Activated CD4-positive, alpha-beta T cell treated with anti-CD3 and anti-CD28 coated beads for 36 hours (primary cell): ENCODE results near the gene SNRNP27. TPM values are rescaled to one million over a fixed set of nuclear protein-coding genes. Genes with fewer than 3 reads are reported as not detected.
"Not testable (repeated sequence)": the region's sequence is repeated elsewhere in the genome, so short reads cannot be mapped to it uniquely, and the experiment has no call there.

Experiments used
- ATAC-seq: fragments of 200-7000 bp; cut with Tn5 transposase; one replicate; pipeline ENCODE4 v1.10.0; 2021; ENCODE audit warnings: mild to moderate bottlenecking, moderate library complexity
- CTCF ChIA-PET: fragments of 350-600 bp; sonication (Branson Sonifier 250); formaldehyde crosslinking; loops from one replicate; lab custom pipeline; 2021; ENCODE audit warnings: antibody characterized with exemption; lab: Charles Lee
- POLR2A ChIA-PET: fragments of 350-600 bp; sonication (Branson Sonifier 250); formaldehyde crosslinking; loops from one replicate; lab custom pipeline; 2021; ENCODE audit warnings: antibody characterized with exemption, inconsistent platforms; lab: Charles Lee
- DNase-seq: peaks from one replicate; pipeline ENCODE4 v3.0.0-alpha.2; 2020
- H3K27ac Mint-ChIP-seq: one replicate; pipeline ENCODE4 v1.8.0; 2021; ENCODE audit warnings: mixed read lengths
- H3K27me3 Mint-ChIP-seq: one replicate; pipeline ENCODE4 v1.8.0; 2021; ENCODE audit warnings: mixed read lengths
- H3K36me3 Mint-ChIP-seq: one replicate; pipeline ENCODE4 v1.8.0; 2021; ENCODE audit warnings: low read depth, mixed read lengths
- H3K4me1 Mint-ChIP-seq: one replicate; pipeline ENCODE4 v1.8.0; 2021; ENCODE audit warnings: mixed read lengths
- H3K4me3 Mint-ChIP-seq: one replicate; pipeline ENCODE4 v1.8.0; 2021; ENCODE audit warnings: mild to moderate bottlenecking, moderate library complexity, mixed read lengths
- H3K9me3 Mint-ChIP-seq: one replicate; pipeline ENCODE4 v1.8.0; 2021; ENCODE audit warnings: low read depth, mixed read lengths
- intact Hi-C, 2 experiments: fragments of 100-400 bp; cut with DNase I in 1 of 2; cut with micrococcal nuclease in 1 of 2; formaldehyde crosslinking; loops; one replicate each; pipeline versions ENCODE4 v1.14.2 to v1.15.1; 2022 to 2024; cut with DNase I, micrococcal nuclease
- total RNA-seq, 2 experiments: library from RNA; stranded (reverse); gene quantifications; one replicate each; pipeline ENCODE4 v1.2.3, GENCODE V29; 2021

SNRNP27 gene
- total RNA-seq, 2 experiments from 2014 or later, result 67.7 to 76.6 TPM

DNA sequence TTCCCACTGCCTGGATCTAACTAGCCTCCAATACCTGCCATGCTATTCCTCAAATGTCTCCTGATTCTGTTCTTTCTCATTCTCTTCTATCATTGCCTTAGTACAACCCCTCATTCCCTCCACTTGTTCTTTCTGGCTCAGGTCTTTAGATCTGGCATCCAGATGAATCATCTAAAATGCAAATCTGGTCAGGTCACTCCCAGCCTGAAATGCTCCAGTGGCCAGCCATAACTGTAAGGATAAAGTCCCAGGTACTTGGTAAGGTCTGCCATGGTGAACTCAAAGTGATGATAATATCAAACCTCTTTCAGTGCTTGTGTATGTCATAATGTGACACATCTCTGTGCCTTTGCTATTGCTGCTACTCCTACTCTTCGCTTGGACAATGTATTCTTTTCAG lies 2.9 kb upstream of the SNRNP27 start:
- POLR2A ChIA-PET, result no interaction called here

DNA sequence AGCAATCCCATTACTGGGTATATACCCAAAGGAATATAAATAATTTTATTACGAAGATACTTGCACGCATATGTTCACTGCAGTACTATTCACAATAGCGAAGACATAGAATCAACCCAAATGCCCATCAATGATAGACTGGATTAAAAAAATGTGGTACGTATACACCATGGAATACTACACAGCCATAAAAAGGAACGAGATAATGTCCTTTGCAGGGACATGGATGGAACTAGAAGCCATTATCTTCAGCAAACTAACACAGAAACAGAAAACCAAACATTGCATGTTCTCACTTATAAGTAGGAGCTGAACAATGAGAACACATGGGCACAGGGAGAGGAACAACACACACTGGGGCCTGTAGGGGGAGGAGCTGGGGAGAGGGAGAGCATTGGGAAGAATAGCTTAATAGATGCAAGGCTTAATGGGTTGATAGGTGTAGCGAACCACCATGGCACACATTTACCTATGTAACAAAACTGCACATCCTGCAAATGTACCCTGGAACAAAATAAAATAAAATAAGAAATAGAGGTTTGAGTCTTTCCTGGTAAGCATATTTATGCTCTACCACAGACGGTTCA lies 825 bp upstream of the SNRNP27 start:
- not testable (repeated sequence) for H3K27me3 Mint-ChIP-seq, H3K9me3 Mint-ChIP-seq, DNase-seq, ATAC-seq
- ChIA-PET CTCF (interaction anchor here (0.7 to 1.4 kb wide), 6 partner anchors 14 to 323 kb away, joined by 3 to 4 read pairs (median 3); no protein-coding TSS in a partner anchor), POLR2A (interaction anchor here (1.4 kb wide), 1 partner anchor 22 kb away, joined by 7 read pairs; the partner anchor contains the start of gene MXD1)
- intact Hi-C loops, result loop anchor here in 1 of 2 experiments (1.0 to 2.0 kb wide), 2 partner anchors 64 to 168 kb away; partner anchors contain the start of gene GMCL1
- Mint-ChIP-seq H3K4me3 (peak overlapping the region; percentile 98), H3K27ac (peak overlapping the region; percentile 99), H3K36me3 (peaks cover 18% of the 10 kb centered on the region), H3K4me1 (peaks cover 32% of the 10 kb centered on the region)

More for the DNA sequence above, 2.9 kb upstream of the SNRNP27 start:
- no peak for ATAC-seq
- Mint-ChIP-seq H3K4me3 (no peak overlapping the region), H3K9me3 (peaks cover 2% of the 10 kb centered on the region), H3K4me1 (peaks cover 22% of the 10 kb centered on the region), H3K27me3 (no peaks in the 10 kb centered on the region), H3K27ac (no peak overlapping the region), H3K36me3 (peaks cover 8% of the 10 kb centered on the region)
- intact Hi-C loops, result no loop called here
- CTCF ChIA-PET, result interaction anchor here (0.7 kb wide), 1 partner anchor 100 kb away, joined by 3 read pairs; no protein-coding TSS in a partner anchor
- DNase-seq, result no peak

DNA sequence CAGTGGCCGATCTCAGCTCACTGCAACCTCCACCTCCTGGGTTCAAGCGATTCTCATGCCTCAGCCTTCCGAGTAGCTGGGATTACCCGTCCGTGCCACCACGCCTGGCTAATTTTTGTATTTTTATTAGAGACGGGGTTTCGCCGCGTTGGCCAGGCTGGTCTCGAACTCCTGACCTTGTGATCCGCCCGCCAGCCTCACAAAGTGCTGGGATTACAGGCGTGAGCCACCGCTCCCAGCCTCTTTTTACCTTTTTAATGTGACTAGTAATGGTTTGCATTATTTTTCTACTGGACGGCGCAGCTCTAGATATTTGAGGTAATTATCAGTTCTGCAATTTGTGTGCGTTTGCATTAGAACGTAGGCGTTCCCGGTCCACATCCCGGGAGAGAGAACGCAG lies 981 bp downstream of the SNRNP27 start:
- DNase-seq, H3K9me3 Mint-ChIP-seq, H3K27me3 Mint-ChIP-seq, ATAC-seq, intact Hi-C loops, POLR2A ChIA-PET: not testable (repeated sequence)
- Mint-ChIP-seq H3K4me1 (peaks cover 34% of the 10 kb centered on the region), H3K27ac (peak overlapping the region; percentile 99), H3K4me3 (peak overlapping the region; percentile 98), H3K36me3 (peaks cover 27% of the 10 kb centered on the region)
- CTCF ChIA-PET, result interaction anchor here (0.5 to 1.4 kb wide), 4 partner anchors 19 to 1098 kb away, joined by 3 to 5 read pairs (median 4); no protein-coding TSS in a partner anchor

DNA sequence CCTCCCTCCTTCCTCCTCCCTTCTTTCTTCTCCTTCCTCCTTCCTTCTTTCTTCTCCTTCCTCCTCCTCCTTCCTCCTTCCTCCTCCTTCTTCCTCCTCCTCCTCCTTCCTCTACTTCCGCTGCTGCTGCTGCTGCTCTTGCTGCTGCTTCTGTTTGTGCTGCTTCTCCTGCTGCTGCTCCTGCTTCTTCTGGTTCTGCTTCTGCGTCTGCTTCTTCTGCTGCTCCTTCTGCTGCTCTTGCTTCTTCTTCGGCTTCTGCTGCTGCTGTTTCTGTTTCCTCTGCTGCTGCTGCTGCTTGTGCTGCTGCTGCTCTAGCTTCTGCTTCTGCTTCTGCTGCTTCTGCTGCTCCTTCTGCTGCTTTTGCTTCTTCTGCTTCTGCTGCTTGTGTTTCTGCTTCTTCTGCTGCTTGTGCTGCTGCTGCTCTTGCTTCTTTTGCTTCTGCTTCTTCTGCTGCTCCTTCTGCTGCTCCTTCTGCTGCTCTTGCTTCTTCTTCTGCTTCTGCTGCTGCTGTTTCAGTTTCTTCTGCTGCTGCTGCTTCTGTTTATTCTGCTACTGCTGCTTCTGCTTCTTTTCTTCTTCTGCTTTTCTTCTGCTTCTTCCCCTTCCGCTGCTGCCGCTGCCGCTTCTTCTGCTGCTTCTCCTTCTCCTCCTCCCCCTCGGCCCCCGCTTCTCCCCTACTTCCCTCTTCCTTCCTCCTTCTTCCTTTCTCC lies 8.6 kb downstream of the SNRNP27 start:
- ChIA-PET POLR2A (interaction anchor here (1.2 kb wide), 1 partner anchor 289 kb away, joined by 3 read pairs; the partner anchor contains the start of gene C2orf42), CTCF (interaction anchor here (0.6 to 5.9 kb wide), 4 partner anchors 11 to 284 kb away, joined by 3 to 28 read pairs (median 3); partner anchors contain the start of gene MXD1)
- ATAC-seq, result peak; percentile 24
- H3K9me3 Mint-ChIP-seq, result no peaks in the 10 kb centered on the region
- peaks cover 54% of the 10 kb centered on the region for H3K36me3 Mint-ChIP-seq
- intact Hi-C loops, result no loop called here
- peak overlapping the region; percentile 68 for H3K4me3 Mint-ChIP-seq
- H3K27me3 Mint-ChIP-seq, result no peaks in the 10 kb centered on the region
- H3K4me1 Mint-ChIP-seq, result peaks cover 45% of the 10 kb centered on the region
- DNase-seq, result peak; percentile 27
- H3K27ac Mint-ChIP-seq, result peak overlapping the region; percentile 86

DNA sequence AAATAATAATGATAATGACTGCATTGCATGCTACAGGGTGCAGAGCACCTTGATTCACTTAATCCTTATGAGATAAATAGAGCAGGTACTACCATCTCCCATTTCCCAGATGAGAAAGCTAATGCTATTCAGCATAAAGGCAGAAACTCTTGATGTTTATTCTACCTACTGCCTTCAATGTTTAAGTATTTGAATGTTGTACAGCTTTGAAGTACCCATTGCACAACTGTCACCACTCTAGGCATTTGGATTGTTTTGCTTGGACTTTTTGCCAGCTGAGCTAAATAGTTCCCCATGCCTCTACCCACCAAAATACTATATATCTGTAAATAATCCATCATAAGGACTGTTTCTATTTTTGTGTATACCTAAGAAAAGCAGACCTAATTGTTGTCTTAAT lies 13.5 kb downstream of the SNRNP27 start:
- peaks cover 20% of the 10 kb centered on the region for H3K4me1 Mint-ChIP-seq
- H3K4me3 Mint-ChIP-seq, result no peak overlapping the region
- ChIA-PET CTCF (interaction anchor here (0.7 to 1.0 kb wide), 2 partner anchors 13 to 177 kb away, joined by 3 read pairs; partner anchors contain the start of gene SNRNP27), POLR2A (interaction anchor here (0.6 kb wide), 1 partner anchor 284 kb away, joined by 3 read pairs; no protein-coding TSS in a partner anchor)
- H3K27me3 Mint-ChIP-seq, result no peaks in the 10 kb centered on the region
- no peak overlapping the region for H3K27ac Mint-ChIP-seq
- intact Hi-C loops, result no loop called here
- no peak for DNase-seq
- H3K36me3 Mint-ChIP-seq, result peaks cover 31% of the 10 kb centered on the region
- H3K9me3 Mint-ChIP-seq, result no peaks in the 10 kb centered on the region
- no peak for ATAC-seq

DNA sequence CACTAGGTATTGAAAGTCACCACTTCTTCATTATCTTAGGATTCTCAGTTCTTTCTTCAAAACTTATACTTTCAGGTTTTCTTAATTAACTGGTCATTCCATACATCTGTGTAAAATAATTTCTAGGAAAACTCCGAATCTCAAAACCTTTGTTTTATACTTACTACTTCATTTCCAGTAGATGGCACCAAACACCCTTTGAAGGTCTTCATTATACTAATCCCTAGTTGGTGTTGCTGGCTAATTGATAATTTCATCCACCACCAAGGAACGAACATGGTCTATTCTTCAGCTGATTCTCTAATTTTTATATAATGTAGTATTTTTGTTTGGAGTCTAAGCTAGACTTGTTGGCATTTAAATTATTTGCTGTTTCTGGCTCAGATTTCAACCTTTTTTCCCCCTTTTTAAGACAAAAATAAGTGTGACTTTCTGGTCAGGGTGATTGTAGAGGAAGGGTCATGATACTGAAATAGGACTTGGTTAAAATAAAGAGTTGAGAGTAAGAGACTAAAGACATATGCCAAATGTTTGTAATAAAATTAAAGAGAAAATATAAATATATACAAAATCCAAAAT lies 18.3 kb downstream of the SNRNP27 start:
- Mint-ChIP-seq H3K36me3 (peaks cover 17% of the 10 kb centered on the region), H3K4me1 (peaks cover 23% of the 10 kb centered on the region), H3K4me3 (no peak overlapping the region), H3K9me3 (no peaks in the 10 kb centered on the region), H3K27me3 (no peaks in the 10 kb centered on the region), H3K27ac (peak overlapping the region; percentile 17)
- DNase-seq, result no peak
- ChIA-PET POLR2A (interaction anchor here (0.6 kb wide), 1 partner anchor 163 kb away, joined by 3 read pairs; no protein-coding TSS in a partner anchor), CTCF (interaction anchor here (0.6 to 5.4 kb wide), 26 partner anchors 8 to 390 kb away, joined by 3 to 71 read pairs (median 3); partner anchors contain the start of genes C2orf42, FAM136A, GMCL1 and PCYOX1)
- ATAC-seq, result no peak
- intact Hi-C loops, result loop anchor here in 1 of 2 experiments (1.0 to 10.0 kb wide), 3 partner anchors 190 to 390 kb away; partner anchors contain the start of genes FAM136A and PCYOX1

DNA sequence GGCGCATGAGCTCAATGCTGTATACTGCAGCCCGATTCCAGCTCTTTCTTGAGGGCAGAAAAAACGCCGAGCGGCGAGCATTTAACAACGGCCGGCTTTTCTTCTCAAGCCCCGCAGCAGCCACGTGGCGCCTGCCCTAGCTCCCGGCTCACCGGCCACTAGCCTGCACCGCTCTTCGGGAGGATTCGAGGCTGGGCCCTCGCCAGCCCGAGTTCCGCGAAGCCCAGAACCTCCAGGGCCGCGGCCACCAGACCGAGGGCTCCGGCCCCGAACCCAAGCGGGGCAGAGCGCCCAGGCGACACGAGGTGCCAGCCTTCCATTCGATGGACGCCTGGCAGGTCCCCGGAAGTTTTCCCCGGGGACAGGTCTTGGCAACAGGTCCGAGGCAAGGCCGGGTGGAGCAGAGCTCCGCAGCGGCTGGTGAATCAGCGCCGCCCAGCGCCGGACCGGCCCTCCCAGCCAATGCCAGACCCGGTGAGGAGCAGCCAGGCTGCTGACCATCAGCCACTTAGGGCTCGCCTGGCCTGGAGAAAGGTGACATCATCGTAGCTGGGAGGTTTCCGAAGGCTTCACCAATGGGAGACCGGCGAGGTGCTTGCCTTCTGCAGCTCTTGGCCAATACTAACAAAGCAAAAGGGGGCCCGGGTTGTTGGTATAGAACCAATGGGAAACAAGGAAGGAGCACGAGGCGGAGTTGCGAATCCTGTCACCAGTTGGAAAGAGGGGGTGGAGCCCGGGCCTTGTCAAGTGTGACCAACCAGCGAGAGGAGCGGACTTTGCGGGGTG lies 20.6 kb downstream of the SNRNP27 start:
- H3K27me3 Mint-ChIP-seq, result no peaks in the 10 kb centered on the region
- CTCF ChIA-PET, result interaction anchor here (0.6 to 5.4 kb wide), 32 partner anchors 9 to 732 kb away, joined by 3 to 71 read pairs (median 5); partner anchors contain the start of genes C2orf42, FAM136A, PCYOX1 and SNRNP27
- intact Hi-C loops, result loop anchor here (1.0 to 10.0 kb wide), 14 partner anchors 20 to 527 kb away; partner anchors contain the start of genes SNRPG (in 2 of the 2), AAK1 (in 1 of the 2), FAM136A (in 1 of the 2) and GFPT1 (in 1 of the 2)
- peaks cover 35% of the 10 kb centered on the region for H3K4me1 Mint-ChIP-seq
- no peaks in the 10 kb centered on the region for H3K9me3 Mint-ChIP-seq
- peak overlapping the region; percentile 81 for H3K4me3 Mint-ChIP-seq
- peaks cover 13% of the 10 kb centered on the region for H3K36me3 Mint-ChIP-seq
- peak; percentile 96 for ATAC-seq
- H3K27ac Mint-ChIP-seq, result peak overlapping the region; percentile 89
- DNase-seq, result peak; percentile 63
- POLR2A ChIA-PET, result interaction anchor here (0.6 to 3.5 kb wide), 33 partner anchors 9 to 379 kb away, joined by 3 to 34 read pairs (median 6); partner anchors contain the start of genes C2orf42, PCBP1, PCYOX1 and SNRPG

DNA sequence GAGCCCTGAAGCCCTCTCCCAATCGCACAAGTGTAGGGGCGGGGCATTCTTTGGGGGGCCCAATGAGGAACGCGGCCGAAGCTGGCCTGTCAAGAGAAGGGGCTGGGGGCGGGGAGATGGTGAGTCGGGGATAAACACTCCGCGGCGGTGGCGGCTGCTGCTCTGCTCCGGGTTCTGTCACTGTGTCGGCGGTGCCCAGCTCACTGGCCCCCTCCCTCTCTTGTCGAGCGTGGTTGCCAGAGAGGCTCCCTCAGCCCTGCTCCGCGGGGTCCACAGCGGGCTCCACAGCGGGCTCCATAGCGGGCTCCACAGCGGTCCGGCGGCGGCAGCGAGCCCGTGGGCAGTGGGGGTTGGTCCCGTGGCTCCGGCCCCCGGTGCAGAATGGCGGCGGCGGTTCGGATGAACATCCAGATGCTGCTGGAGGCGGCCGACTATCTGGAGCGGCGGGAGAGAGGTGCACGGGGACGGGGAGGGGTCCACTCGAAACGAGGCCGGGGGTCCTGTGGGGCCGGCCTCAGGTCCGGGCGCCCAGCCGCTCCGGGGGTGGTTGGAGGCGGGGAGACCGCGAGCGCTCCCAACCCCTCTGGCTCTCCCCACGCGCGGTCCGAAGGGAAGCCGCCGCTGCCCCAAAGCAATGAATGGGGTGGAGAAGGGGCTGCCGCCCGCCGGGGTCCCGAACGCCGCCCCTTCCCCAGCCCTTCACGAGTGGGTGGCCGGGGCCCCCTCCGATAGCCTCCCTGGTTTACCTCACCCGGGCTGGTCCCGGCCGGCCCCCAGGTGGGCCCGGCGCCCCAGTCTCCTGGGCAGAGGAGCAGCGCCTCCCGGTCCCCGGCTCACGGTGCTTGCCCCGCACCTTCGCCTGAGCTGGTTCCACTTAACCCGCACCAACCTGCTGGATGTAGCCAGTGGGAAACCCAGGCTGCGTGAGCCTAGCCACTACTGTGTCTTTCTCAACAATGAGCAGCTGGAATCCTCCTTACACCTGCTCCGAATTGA lies 21.5 kb downstream of the SNRNP27 start, which contains the start of gene MXD1:
MXD1 (plus strand) TSS at position 160 of the 996 bp plus-strand sequence; CDS start at position 382, 222 bp downstream.
- H3K9me3 Mint-ChIP-seq, result no peaks in the 10 kb centered on the region
- peak within 1 kb of the TSS; percentile 81 for H3K4me3 Mint-ChIP-seq
- H3K4me1 Mint-ChIP-seq, result peaks cover 35% of the 10 kb centered on the region
- peak; percentile 100 for DNase-seq
- ChIA-PET CTCF (interaction anchor here (0.6 to 5.4 kb wide), 27 partner anchors 8 to 731 kb away, joined by 3 to 71 read pairs (median 5); partner anchors contain the start of genes C2orf42 and FAM136A), POLR2A (interaction anchor here (0.6 to 3.5 kb wide), 30 partner anchors 8 to 378 kb away, joined by 3 to 34 read pairs (median 4); partner anchors contain the start of genes C2orf42, PCBP1, PCYOX1 and SNRPG)
- H3K27ac Mint-ChIP-seq, result peak within 1 kb of the TSS; percentile 89
- peaks cover 12% of the 10 kb centered on the region for H3K36me3 Mint-ChIP-seq
- no peaks in the 10 kb centered on the region for H3K27me3 Mint-ChIP-seq
- intact Hi-C loops, result loop anchor here (1.0 to 10.0 kb wide), 14 partner anchors 19 to 528 kb away; partner anchors contain the start of genes SNRPG (in 2 of the 2), AAK1 (in 1 of the 2), FAM136A (in 1 of the 2) and GFPT1 (in 1 of the 2)
- ATAC-seq, result no peak

DNA sequence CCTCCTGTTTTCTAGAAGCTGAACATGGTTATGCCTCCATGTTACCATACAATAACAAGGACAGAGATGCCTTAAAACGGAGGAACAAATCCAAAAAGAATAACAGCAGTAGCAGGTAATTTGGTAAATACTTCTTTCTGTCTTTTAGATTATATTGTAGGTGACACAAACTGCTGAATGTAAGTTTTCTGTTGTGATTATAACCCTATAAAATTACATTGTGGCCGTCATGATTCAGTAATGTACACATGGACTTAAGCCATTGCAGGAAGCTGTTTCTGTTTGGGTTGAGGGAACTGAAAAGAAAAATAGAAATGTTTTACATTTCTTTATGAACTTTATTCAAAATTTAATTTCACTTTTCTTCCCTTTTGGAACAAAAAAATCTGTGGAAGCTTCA lies 22.4 kb downstream of the SNRNP27 start:
- no peak for ATAC-seq
- POLR2A ChIA-PET, result interaction anchor here (0.6 to 3.5 kb wide), 6 partner anchors 155 to 341 kb away, joined by 3 to 32 read pairs (median 4); partner anchors contain the start of gene PCBP1
- no peak for DNase-seq
- H3K27me3 Mint-ChIP-seq, result no peaks in the 10 kb centered on the region
- H3K4me3 Mint-ChIP-seq, result peak overlapping the region; percentile 71
- peaks cover 14% of the 10 kb centered on the region for H3K36me3 Mint-ChIP-seq
- intact Hi-C loops, result loop anchor here in 1 of 2 experiments (10.0 kb wide), 1 partner anchor 339 kb away; the partner anchor contains the start of gene PCYOX1
- H3K4me1 Mint-ChIP-seq, result peaks cover 35% of the 10 kb centered on the region
- peak overlapping the region; percentile 29 for H3K27ac Mint-ChIP-seq
- no peaks in the 10 kb centered on the region for H3K9me3 Mint-ChIP-seq
- CTCF ChIA-PET, result interaction anchor here (1.0 to 5.3 kb wide), 5 partner anchors 9 to 222 kb away, joined by 3 to 44 read pairs (median 3); no protein-coding TSS in a partner anchor
